ENCODE measurements around the gene NRGN. TPM values are rescaled to one million over a fixed set of nuclear protein-coding genes. Genes with fewer than 3 reads are reported as not detected.

NRGN gene
- polyA plus RNA-seq, 1 donor (not counting 4 experiments of a cell fraction or from before 2014, with no cell fraction given), result 0.97 TPM

- peaks cover 54% of the 10 kb centered on the region for H3K27me3 ChIP-seq (ENCODE audit: control insufficient read depth, extremely low read depth, insufficient read depth, low read length)
Measured at GRCh38 chr11:124762624-124763155, 22.9 kb downstream of the NRGN start.

GRCh38 chr11:124763156-124763947, 23.6 kb downstream of the NRGN start:
- dilution Hi-C loops (cut with MboI; ENCODE audit: extremely low pct_ligation_motif_present, low sequenced_read_pairs), result no loop called here
- H3K4me3 ChIP-seq (ENCODE audit: control insufficient read depth in 2 of 3, extremely low read depth in 1 of 3, insufficient read depth in 2 of 3, low read depth in 1 of 3, low read length in 3 of 3), result peak overlapping the region; percentile 30 to 75 (median 47)
- no peaks in the 10 kb centered on the region for H3K36me3 ChIP-seq (ENCODE audit: control insufficient read depth in 2 of 2, extremely low read depth in 1 of 2, insufficient read depth in 2 of 2, low read length in 2 of 2)
- no peaks in the 10 kb centered on the region for H4K20me1 ChIP-seq (ENCODE audit: control insufficient read depth, extremely low read depth, insufficient read depth, low read length)
- peaks cover 47% of the 10 kb centered on the region for H3K27me3 ChIP-seq (ENCODE audit: control insufficient read depth, extremely low read depth, insufficient read depth, low read length)
- no peak overlapping the region for H3K27ac ChIP-seq (ENCODE audit: control insufficient read depth, insufficient read depth, low read length)
- no peaks in the 10 kb centered on the region for H3K9me3 ChIP-seq (ENCODE audit: control insufficient read depth, low read depth, low read length)
- TF ChIP-seq CTCF (optimal IDR thresholded peaks at IDR 0.05 in 1 of 3, IDR thresholded peaks at IDR 0.05 in 1 of 3, conservative IDR thresholded peaks at IDR 0.05 in 1 of 3; ENCODE audit: extremely low read depth in 1 of 3, insufficient read depth in 2 of 3, low read length in 3 of 3), result peak; percentile 63 to 89 (median 74)
- peak; percentile 1 for TF ChIP-seq EZH2 (IDR thresholded peaks at IDR 0.05; ENCODE audit: low read length)
- FAIRE-seq (no peak), DNase-seq (ENCODE audit: low read depth, low spot score) (no peak)
- H3K79me2 ChIP-seq (ENCODE audit: control insufficient read depth, insufficient read depth, low read length), result no peaks in the 10 kb centered on the region
- peak overlapping the region; percentile 83 for H3K4me2 ChIP-seq (ENCODE audit: control insufficient read depth, extremely low read depth, insufficient read depth, low read depth, low read length)
- H3K9ac ChIP-seq (ENCODE audit: control insufficient read depth, extremely low read depth, insufficient read depth, low read length), result no peak overlapping the region
- H2AFZ ChIP-seq (ENCODE audit: control insufficient read depth, low read length), result no peak overlapping the region
- H3K9me1 ChIP-seq (ENCODE audit: control insufficient read depth, extremely low read depth, insufficient read depth, low read length), result no peaks in the 10 kb centered on the region
- peaks cover 10% of the 10 kb centered on the region for H3K4me1 ChIP-seq (ENCODE audit: control insufficient read depth, extremely low read depth, insufficient read depth, low read length)

More at GRCh38 chr11:124762624-124763155, 22.9 kb downstream of the NRGN start:
- Histone ChIP-seq H3K27ac (ENCODE audit: control insufficient read depth, insufficient read depth, low read length) (no peak overlapping the region), H3K79me2 (ENCODE audit: control insufficient read depth, insufficient read depth, low read length) (no peaks in the 10 kb centered on the region), H3K9me3 (ENCODE audit: control insufficient read depth, low read depth, low read length) (no peaks in the 10 kb centered on the region), H3K36me3 (ENCODE audit: control insufficient read depth in 2 of 2, extremely low read depth in 1 of 2, insufficient read depth in 2 of 2, low read length in 2 of 2) (no peaks in the 10 kb centered on the region), H3K9me1 (ENCODE audit: control insufficient read depth, extremely low read depth, insufficient read depth, low read length) (no peaks in the 10 kb centered on the region), H3K4me2 (ENCODE audit: control insufficient read depth, extremely low read depth, insufficient read depth, low read depth, low read length) (peak overlapping the region; percentile 83), H4K20me1 (ENCODE audit: control insufficient read depth, extremely low read depth, insufficient read depth, low read length) (no peaks in the 10 kb centered on the region), H3K4me1 (ENCODE audit: control insufficient read depth, extremely low read depth, insufficient read depth, low read length) (peaks cover 13% of the 10 kb centered on the region), H3K9ac (ENCODE audit: control insufficient read depth, extremely low read depth, insufficient read depth, low read length) (no peak overlapping the region), H2AFZ (ENCODE audit: control insufficient read depth, low read length) (no peak overlapping the region), H3K4me3 (ENCODE audit: control insufficient read depth in 2 of 3, extremely low read depth in 1 of 3, insufficient read depth in 2 of 3, low read depth in 1 of 3, low read length in 3 of 3) (peak overlapping the region; percentile 30 to 75 (median 47))
- no peak for FAIRE-seq
- DNase-seq (ENCODE audit: low read depth, low spot score), result no peak
- TF ChIP-seq EZH2 (IDR thresholded peaks at IDR 0.05; ENCODE audit: low read length) (peak; percentile 99), CTCF (optimal IDR thresholded peaks at IDR 0.05 in 1 of 3, IDR thresholded peaks at IDR 0.05 in 1 of 3, conservative IDR thresholded peaks at IDR 0.05 in 1 of 3; ENCODE audit: extremely low read depth in 1 of 3, insufficient read depth in 2 of 3, low read length in 3 of 3) (no peak)
- dilution Hi-C loops (cut with MboI; ENCODE audit: extremely low pct_ligation_motif_present, low sequenced_read_pairs), result no loop called here

All from keratinocyte (primary cell).